SH-SY5Y (cell line): ENCODE data around the gene RPL9.
A peak's percentile ranks its signal among the peaks of the same experiment; 100 is the strongest.

Experiments
- GATA2 ChIP-seq: IDR thresholded peaks from 2 replicates; pipeline ENCODE4 v1.6.1; 2011; ENCODE audit warnings: mild to moderate bottlenecking, low read depth, low read length
- GATA3 ChIP-seq: IDR thresholded peaks from 2 replicates; pipeline ENCODE4 v1.6.1; 2011; ENCODE audit warnings: low read depth, mild to moderate bottlenecking, low read length, moderate library complexity

Gene RPL9

DNA sequence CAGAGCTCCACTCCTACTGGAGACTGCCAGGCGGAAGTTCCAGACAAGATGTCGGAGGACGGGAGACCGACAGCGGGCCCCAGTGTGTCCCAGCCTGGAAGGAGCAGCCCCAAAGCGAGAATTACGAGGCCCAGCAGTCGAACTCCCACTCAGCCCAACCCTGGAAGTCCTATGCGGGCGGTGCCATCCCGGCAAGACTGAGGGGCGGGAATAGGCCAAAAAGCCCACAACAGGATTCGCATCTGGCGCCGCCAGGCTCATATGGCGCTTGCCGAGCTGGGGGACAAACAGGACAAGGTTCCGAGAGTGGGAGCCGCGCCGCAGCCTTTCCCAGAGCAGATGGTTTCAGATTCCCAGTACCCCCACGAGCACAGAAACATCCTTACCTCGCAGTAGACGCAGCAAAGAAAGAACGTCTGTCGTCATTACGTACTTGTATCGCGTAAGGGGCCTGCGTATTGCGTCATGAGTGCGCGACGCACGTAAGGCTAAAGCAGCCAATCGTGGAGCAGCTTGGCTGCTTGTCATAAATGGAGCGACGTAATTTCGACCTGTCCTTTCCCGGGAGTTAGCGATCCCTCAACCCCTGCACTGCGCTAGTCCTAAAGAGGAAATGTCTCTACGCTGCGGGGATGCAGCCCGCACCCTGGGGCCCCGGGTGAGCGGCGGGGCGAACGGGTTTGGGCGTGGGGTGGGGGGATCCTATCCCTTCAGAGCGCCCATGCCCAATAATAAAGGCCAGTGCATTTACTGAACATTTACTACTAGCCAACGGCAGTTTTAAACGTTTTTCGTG lies at the start of gene RPL9, which contains the start of gene LIAS:
RPL9 (minus strand) TSS at position 418 of the 796 bp plus-strand sequence. CDS start 483 bp downstream, outside the sequence.
LIAS (plus strand) TSS at position 552 of the 796 bp plus-strand sequence; CDS start at position 614, 62 bp downstream.
- TF ChIP-seq GATA3 (no peak), GATA2 (0 out of 2 replicates have a peak, but pooled peaks have one; percentile 24)

DNA sequence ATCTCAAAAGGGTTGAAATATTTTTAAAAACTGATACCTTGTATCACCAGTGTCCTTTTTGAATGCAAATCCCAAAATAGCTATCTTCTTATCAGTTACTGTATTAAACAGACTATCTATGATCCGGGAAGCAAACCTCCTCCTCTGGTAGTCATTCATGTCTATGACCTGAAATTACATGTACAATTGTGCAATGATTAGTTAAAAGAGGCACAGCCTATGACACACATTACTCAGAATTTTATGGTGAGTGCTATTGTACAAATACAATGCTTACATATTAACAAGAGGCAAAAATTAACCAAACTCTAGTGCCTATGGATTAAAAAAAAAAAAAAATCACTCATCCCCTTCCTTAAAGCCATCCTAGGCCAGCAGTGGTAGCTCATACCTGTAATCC lies 46.9 kb upstream of the RPL9 start:
- TF ChIP-seq GATA3: no peak
- TF ChIP-seq GATA2: no peak

DNA sequence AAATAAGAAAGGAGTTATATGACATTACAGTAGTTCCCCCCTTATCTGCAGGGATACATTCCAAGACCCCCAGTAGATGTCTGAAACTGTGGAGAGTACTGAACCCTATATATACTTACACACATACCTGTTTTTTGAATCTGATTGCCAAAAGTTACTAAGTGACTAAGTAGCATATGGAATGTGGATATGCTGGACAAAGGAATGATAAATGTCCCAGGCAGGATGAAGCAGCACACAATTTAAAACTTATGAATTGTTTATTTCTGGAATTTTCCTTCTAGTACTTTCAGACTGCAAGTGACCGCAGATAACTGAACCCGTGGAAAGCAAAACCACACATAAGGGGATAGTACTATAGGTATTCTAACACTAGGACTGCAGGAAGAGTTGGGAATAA lies 45.8 kb upstream of the RPL9 start:
- no peak for TF ChIP-seq GATA2

DNA sequence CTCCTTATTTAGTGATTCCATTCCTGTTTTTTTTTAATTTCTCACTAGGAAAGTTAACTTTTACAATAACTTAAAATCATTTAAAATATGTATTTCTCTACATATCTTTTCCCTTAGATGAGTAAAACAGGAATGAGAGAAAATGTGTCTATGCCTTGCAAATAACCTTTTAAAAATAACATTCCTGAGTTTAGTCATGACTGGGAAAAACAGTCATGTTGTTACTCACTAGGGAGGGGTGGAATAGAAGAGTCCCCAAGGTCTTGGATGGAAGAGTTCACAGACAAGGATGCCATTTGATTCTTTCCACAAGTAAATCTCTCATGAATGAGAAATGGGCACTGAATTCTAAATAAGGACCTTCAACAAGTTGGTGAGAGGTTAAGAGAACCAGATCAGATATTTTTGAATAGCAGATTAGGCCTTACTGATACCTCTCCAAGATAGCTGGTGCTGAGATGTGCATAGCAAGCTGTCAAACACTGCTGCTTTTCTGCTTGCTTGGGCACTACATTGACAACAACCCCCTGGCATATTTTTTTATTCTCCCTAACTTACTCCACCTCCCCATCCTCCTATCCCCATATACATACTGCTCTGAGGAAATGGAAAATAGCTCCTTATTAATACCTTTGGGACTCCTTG lies 43.4 kb upstream of the RPL9 start:
- TF ChIP-seq GATA3: no peak
- TF ChIP-seq GATA2: no peak

DNA sequence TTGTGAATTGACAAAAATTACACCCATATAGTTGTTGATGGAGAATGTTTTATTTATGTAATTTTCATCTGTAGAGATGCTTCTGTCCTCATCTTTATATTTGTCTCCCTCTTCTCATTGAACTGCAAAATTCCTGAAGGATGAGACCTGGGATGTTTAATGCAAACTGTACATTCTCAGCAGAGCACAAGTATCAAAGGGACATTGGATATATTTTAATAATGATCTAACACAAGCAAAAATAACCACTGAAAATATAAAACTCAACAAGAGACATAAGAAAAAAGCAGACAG lies 40.0 kb upstream of the RPL9 start:
- TF ChIP-seq GATA3: no peak
- TF ChIP-seq GATA2: no peak

DNA sequence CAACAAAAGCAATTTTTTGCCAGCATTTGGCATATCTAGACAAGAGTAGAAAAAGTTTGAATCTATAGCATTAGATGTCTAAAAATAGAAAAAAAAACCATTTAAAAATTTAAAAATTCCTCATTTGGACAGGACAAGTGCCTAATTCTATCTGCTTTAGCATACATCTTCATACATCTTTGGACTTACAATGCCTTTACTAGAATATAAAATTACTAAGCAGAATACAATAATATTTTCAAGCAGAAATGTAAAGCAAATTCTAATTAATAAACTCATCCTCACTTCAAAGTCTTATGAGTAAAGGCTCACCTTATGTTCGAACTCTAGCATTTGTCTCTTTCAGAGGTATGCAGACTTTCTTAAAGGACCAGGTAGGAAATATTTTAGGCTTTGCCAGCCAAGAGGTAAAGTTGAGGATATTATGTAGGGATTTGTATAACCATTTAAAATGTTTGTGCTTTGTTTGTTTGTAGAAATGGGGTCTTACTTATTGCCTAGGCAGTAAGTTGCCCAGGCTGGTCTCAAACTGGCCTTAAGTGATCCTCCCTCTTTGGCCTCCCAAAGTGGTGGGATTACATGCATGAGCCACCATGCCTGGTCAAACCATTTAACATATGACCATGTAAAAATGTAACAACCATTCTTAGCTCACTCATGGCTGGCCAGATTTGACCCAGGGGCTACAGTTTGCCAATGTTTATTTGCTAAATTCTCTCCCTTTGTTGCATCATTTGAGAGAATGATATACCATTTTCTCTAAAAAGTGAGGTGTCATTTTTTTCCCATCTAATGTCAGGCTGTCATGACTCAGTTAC lies 39.4 kb upstream of the RPL9 start:
- TF ChIP-seq GATA3 (no peak), GATA2 (no peak)

DNA sequence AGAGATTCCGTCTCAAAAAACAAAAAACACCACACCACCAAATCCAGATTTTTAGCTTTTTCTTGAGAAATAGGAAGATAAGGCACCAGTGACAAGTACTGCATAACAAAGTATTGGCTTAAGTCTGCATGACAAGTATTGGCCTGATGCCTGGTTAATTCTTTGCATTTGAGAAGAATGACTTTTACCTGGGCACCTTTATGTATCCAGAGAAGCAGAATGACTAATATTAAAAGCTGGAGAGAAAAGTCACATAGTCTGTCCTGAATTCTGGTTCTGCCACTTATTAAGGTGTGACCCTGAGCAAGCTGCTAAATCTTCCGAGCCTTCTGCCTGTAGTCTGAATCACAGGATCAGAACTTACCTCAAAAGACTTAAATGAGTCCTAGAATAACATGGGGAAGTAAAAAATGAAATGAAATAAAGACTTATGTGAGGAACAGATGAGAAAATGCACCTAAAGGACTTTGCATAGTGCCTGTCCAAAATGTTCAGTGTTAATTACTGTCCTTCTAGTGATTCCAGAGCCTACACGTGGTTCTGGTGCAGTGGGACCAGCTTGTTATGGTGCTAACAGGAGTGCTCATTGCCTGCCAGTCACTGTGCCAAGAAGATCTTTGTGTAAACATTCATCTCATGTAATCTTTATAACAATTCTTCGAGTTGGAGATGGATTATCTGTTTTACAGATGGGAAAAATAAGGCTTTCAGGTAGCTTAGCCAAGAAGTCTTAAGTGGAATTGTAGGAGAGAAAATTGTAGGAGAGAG lies 36.9 kb upstream of the RPL9 start:
- no peak for TF ChIP-seq GATA2
- no peak for TF ChIP-seq GATA3

DNA sequence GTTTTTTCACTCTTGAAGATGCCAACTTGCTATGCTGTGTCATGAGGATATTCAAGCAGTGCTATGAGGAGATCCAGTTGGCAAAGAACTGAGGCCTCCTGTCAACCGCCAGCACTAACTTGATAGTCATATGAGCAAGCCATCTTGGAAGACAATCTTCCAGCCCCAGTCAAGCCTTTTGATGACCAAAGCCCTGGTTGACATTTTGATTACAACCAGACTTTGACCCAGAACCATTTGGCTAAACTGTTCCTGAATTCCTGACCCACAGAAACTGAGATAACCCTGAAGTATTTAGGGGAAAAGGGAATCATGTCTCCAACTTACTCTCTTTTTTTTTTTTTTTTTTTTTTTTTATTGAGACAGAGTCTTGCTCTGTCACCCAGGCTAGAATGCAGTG lies 35.6 kb upstream of the RPL9 start:
- TF ChIP-seq GATA3 (no peak), GATA2 (no peak)

DNA sequence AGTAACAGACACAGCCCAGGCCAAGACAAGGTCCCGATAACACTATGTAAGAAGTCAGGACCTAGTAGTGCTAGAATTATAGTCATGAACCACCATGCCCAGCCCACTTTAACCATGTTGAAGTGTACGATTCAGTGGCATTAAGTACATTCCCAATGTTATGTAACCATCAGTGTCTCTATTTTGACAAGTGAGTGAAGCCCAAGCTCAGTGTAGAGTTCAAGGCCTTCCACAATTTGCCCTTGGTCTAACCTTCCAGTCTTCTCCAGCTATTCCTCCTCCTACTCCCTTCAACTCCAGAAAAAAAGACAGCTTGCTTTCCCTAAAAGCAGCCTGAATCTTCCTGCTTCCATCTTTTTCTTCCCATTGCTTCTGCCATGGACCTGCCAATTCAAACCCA lies 31.6 kb upstream of the RPL9 start:
- TF ChIP-seq GATA2 (no peak), GATA3 (no peak)

DNA sequence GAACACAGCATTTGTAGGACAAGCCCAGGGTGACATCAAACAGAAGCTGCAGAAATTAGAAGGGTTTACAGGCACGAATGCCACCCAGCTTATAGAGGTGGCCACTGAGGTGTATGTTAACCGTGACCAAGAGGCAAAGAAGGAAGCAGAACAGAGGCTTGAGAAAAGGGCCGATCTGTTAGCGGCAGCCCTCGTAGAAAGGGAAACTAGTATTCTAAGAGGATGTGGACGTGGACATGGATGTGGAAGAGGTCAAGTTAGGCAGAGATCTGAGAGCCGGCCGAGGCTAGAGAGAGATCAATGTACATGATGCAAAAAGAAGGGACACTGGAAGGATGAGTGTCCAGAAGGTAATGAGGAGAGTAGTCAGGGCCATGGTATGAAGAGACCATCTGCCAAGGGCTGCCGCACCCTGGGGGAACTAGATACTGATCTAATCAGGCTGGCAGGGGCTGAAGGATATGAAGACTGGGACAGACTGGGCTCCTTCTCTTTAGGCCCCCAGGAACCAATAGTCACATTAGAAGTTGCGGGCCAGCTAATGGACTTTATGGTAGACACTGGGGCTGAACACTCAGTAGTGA lies 27.6 kb upstream of the RPL9 start:
- no peak for TF ChIP-seq GATA3
- no peak for TF ChIP-seq GATA2

DNA sequence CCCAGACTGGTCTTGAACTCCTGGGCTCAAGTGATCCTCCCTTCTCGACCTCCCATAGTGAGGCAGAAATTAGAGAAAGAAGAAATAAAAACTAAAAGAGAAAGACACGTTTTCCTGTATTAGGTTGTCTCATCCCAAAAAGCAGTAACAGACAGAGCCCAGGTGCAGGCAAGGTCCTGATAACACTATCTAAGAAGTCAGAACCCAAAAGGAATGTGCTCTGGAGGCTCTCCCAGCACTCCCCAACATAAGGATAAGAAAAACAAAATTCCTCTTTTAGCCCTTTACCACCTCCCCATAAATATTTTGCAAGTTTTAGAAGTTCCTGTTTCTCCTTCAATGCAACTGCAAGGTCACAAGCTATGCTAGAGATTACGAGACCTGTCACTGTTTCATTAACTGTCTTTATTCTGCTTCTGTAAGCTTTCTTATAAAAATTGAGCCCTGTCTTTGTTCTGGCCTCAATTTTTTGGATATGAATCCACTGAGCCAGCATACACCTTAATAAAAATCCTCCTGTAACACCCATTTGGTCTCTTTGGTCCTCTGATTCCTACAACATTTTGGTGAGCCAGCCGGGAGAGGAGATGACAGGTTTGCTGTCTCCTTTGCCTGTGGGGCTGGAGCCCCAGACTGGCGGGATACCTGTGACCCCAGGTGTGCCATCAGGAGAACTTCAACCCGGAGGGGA lies 26.0 kb upstream of the RPL9 start:
- TF ChIP-seq GATA3: no peak
- no peak for TF ChIP-seq GATA2

DNA sequence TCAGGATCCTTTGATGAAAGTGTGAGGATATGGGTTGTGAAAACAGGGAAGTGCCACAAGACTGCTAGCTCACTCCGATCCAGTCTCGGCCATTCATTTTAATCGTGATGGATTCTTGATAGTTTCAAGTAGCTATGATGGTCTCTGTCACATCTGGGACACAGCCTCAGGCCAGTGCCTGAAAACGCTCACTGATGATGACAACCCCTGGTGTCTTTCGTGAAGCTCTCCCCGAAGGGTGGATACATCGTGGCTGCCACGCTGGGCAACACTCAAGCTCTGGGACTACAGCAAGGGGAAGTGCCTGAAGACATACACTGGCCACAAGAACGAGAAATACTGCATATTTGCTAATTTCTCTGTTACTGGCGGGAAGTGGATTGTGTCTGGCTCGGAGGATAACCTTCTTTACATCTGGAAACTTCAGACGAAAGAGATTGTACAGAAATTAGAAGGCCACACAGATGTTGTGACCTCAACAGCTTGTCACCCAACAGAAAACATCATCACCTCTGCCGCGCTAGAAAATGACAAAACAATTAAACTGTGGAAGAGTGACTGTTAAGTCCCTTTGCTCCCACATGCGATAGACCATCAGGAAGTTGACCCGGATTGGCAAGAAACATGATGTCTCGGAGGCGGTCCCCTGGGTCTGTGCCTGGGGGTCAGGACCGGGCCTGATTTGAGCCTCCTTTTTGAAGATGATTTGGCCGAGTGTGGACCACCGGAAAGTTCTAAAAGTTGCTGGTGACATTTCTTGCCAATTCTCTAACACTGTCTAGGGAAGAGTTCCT lies 22.4 kb upstream of the RPL9 start:
- TF ChIP-seq GATA2 (no peak), GATA3 (no peak)
